ENCODE measurements around the gene VGLL3. TPM values are rescaled to one million over a fixed set of nuclear protein-coding genes. Genes with fewer than 3 reads are reported as not detected.
A peak's percentile ranks its signal among the peaks of the same experiment; 100 is the strongest.

Gene VGLL3, protein sequence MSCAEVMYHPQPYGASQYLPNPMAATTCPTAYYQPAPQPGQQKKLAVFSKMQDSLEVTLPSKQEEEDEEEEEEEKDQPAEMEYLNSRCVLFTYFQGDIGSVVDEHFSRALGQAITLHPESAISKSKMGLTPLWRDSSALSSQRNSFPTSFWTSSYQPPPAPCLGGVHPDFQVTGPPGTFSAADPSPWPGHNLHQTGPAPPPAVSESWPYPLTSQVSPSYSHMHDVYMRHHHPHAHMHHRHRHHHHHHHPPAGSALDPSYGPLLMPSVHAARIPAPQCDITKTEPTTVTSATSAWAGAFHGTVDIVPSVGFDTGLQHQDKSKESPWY
- total RNA-seq = 10 to 100 TPM; 17.9 to 60.0 (median 48.5) TPM

DNA sequence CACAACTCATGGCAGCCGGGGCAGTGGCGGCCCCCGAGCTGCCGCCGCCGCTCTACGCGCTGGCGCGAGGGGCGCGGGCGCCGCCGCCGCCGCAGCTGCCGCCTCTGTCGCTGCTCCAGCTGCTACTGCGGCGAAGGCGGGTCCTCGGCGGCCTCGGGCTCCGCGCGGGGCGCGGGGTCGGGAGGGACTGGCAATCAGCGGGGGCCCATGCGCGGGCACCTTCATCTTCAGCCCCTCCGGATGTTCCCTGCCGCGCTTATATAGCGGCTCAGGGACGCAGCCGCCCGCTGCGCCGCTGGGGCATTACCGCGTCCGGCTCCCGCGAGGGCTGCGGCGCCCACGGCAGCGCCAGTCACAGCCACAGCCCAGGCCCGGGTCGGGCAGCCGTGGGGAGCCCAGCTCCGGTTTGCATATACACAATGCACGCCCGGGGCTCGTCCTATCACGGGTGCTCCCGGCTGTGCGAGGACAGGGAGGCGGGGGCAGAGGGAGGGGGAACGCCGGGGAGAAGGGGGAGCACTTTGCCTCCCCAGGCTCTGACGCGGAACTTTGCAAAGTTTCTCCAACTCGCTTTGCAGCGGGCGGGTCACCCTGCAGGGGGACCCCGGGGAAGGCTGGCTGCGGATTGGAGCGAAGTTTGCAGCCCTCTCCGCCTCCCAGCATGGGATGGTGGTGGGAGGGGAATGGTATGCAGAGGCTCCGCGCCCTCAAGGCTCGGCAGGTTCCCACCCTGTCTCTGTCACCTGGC is at the start of gene VGLL3:
TSS of gene VGLL3 (minus strand) at position 416 of the 748 bp plus-strand sequence. CDS start at position 10, 406 bp downstream.
- H3K4me3 ChIP-seq = peak within 1 kb of the TSS; percentile 67 to 90 (median 78)
- no peaks in the 10 kb centered on the region for H3K4me1 ChIP-seq
- H3K9me3 ChIP-seq = no peaks in the 10 kb centered on the region
- peaks cover 0 to 6% of the 10 kb centered on the region in 2 donors for H3K27me3 ChIP-seq
- peak within 1 kb of the TSS; percentile 85 to 92 for H3K27ac ChIP-seq
- intact Hi-C loops (cut with DNase I; ENCODE audit: low total_unique reads) = no loop called here
- H3K36me3 ChIP-seq = no peaks in the 10 kb centered on the region
- TF ChIP-seq, protein P1, sequence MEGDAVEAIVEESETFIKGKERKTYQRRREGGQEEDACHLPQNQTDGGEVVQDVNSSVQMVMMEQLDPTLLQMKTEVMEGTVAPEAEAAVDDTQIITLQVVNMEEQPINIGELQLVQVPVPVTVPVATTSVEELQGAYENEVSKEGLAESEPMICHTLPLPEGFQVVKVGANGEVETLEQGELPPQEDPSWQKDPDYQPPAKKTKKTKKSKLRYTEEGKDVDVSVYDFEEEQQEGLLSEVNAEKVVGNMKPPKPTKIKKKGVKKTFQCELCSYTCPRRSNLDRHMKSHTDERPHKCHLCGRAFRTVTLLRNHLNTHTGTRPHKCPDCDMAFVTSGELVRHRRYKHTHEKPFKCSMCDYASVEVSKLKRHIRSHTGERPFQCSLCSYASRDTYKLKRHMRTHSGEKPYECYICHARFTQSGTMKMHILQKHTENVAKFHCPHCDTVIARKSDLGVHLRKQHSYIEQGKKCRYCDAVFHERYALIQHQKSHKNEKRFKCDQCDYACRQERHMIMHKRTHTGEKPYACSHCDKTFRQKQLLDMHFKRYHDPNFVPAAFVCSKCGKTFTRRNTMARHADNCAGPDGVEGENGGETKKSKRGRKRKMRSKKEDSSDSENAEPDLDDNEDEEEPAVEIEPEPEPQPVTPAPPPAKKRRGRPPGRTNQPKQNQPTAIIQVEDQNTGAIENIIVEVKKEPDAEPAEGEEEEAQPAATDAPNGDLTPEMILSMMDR (IDR thresholded peaks at IDR 0.05) = no peak
- peak in 1 of 3 donors; percentile 21 for TF ChIP-seq POLR2AphosphoS5 (IDR thresholded peaks at IDR 0.05)
- DNase-seq (ENCODE audit: low spot score in 2 of 2) = peak; percentile 30 to 60

DNA sequence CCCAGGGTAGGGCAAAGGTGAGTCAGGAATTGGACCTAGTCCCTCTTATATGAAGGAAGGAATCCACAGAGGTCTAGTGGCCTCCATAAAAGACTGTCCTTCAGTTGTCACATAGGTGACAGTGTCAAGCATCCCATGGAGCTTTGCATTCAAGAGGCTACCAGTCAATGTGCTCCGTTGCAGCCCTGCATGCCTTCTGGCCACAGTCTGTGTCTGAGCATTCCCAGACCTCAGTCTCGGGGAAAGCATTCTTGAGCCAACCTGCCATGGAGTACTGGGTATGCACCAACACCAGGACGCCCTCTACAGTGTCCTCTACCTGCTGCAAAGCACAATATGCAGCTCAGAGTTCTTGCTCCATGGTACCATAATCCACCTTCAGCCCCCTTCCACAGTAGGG is 46.7 kb upstream of the VGLL3 start:
- Histone ChIP-seq H3K27me3 (no peaks in the 10 kb centered on the region), H3K9me3 (no peaks in the 10 kb centered on the region), H3K36me3 (no peaks in the 10 kb centered on the region), H3K4me1 (no peaks in the 10 kb centered on the region), H3K27ac (no peak overlapping the region), H3K4me3 (no peak overlapping the region)
- no peak for TF ChIP-seq POLR2A (IDR thresholded peaks at IDR 0.05)
- TF ChIP-seq, protein P1 (IDR thresholded peaks at IDR 0.05) = no peak
- no peak for TF ChIP-seq POLR2AphosphoS5 (IDR thresholded peaks at IDR 0.05)
- intact Hi-C loops (cut with DNase I; ENCODE audit: low total_unique reads) = no loop called here
- no peak for DNase-seq (ENCODE audit: low spot score in 2 of 2)

DNA sequence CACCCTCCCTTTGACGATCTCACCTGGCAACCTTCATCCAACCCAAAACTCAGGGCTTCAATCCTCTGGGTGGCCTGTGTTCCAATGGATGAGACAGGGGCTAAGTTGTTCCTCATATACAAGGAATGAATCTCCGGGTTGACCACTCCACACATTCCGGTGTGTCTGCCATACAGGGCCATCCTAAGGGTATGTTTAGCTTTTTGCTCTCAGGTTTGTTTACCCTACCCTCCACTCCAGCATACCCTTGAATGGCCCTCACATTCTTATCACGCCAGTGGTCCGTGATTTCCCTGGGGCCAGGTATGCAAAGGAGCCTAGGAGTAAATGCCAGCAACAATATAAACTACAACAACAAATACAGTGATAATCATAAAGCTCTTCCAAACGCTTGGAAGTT is 45.7 kb upstream of the VGLL3 start:
- Histone ChIP-seq H3K27me3 (no peaks in the 10 kb centered on the region), H3K27ac (no peak overlapping the region), H3K4me1 (no peaks in the 10 kb centered on the region), H3K9me3 (no peaks in the 10 kb centered on the region), H3K4me3 (no peak overlapping the region), H3K36me3 (no peaks in the 10 kb centered on the region)
- TF ChIP-seq POLR2AphosphoS5 (IDR thresholded peaks at IDR 0.05) = no peak
- TF ChIP-seq, protein P1 (IDR thresholded peaks at IDR 0.05) = no peak
- TF ChIP-seq POLR2A (IDR thresholded peaks at IDR 0.05) = no peak
- intact Hi-C loops (cut with DNase I; ENCODE audit: low total_unique reads) = no loop called here
- DNase-seq (ENCODE audit: low spot score in 2 of 2) = no peak

DNA sequence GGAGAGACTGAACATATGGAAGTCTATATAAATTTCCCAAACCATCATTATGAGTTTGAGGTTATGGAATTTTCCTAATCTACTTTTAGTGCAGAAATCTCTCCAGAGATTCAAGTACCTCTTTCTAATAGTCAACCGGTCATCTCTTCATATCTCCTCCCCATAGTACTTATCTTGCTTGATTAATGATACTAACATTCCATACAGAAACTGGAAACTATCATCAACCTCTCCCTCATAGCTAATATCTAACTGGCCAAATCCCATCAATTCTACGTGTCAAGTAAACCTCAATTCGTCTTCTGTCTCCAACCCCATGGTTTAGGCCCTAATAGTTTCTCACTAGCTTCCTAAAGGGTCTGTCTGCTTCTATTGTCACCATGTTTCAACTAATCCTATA is 44.4 kb upstream of the VGLL3 start:
- H3K9me3 ChIP-seq = no peaks in the 10 kb centered on the region
- TF ChIP-seq POLR2AphosphoS5 (IDR thresholded peaks at IDR 0.05) = no peak
- TF ChIP-seq POLR2A (IDR thresholded peaks at IDR 0.05) = no peak
- TF ChIP-seq, protein P1 (IDR thresholded peaks at IDR 0.05) = no peak

DNA sequence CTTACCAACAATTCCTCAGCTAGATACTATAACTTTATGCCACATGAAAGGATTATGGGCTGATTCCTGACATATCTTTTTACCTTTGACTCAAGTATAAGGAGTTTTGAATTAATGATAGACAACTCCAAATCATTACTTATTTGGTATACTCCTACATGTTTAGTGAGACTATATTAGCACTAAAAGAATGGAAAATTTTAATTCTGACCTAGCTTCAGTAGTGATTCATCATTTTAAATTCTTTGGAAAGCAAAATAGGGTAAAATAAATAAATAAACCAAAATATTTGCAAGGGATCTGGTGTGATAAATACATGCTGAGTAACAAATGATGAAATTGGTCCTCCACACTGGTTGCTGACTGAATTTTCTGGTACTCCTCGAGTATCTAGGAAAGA is 42.3 kb upstream of the VGLL3 start:
- intact Hi-C loops (cut with DNase I; ENCODE audit: low total_unique reads) = no loop called here
- H3K27ac ChIP-seq = no peak overlapping the region
- no peaks in the 10 kb centered on the region for H3K9me3 ChIP-seq
- no peak for DNase-seq (ENCODE audit: low spot score in 2 of 2)
- H3K4me1 ChIP-seq = no peaks in the 10 kb centered on the region
- TF ChIP-seq POLR2A (IDR thresholded peaks at IDR 0.05) (no peak), POLR2AphosphoS5 (IDR thresholded peaks at IDR 0.05) (no peak)
- TF ChIP-seq, protein P1 (IDR thresholded peaks at IDR 0.05) = no peak
- H3K4me3 ChIP-seq = no peak overlapping the region
- no peaks in the 10 kb centered on the region for H3K27me3 ChIP-seq
- H3K36me3 ChIP-seq = no peaks in the 10 kb centered on the region

More for the DNA sequence above, 44.4 kb upstream of the VGLL3 start:
- H3K27ac ChIP-seq = no peak overlapping the region
- DNase-seq (ENCODE audit: low spot score in 2 of 2) = no peak
- no peaks in the 10 kb centered on the region for H3K4me1 ChIP-seq
- H3K27me3 ChIP-seq = no peaks in the 10 kb centered on the region
- no peak overlapping the region for H3K4me3 ChIP-seq
- intact Hi-C loops (cut with DNase I; ENCODE audit: low total_unique reads) = no loop called here
- no peaks in the 10 kb centered on the region for H3K36me3 ChIP-seq
